H9 (cell line): Measurements from ENCODE around the gene SPINT4. TPM values are rescaled to one million over a fixed set of nuclear protein-coding genes. Genes with fewer than 3 reads are reported as not detected.
A peak's percentile ranks its signal among the peaks of the same experiment; 100 is the strongest.
"Not testable (repeated sequence)": the region's sequence is repeated elsewhere in the genome, so short reads cannot be mapped to it uniquely, and the experiment has no call there.

Source experiments
- DNase-seq: peaks from one replicate; pipeline ENCODE4 v3.0.0-alpha.2; 2017
- H2AFZ ChIP-seq: one replicate; pipeline ENCODE4 v1.6.1; 2013; ENCODE audit warnings: mild to moderate bottlenecking, low read length, control low read depth, moderate library complexity
- H2AK5ac ChIP-seq: 2 replicates; pipeline ENCODE4 v1.6.1; 2013; ENCODE audit warnings: low read length, control low read depth, mixed read lengths; ENCODE audit not compliant: insufficient read length
- H2BK120ac ChIP-seq: one replicate; pipeline ENCODE4 v1.6.1; 2013; ENCODE audit warnings: low read depth, mild to moderate bottlenecking, low read length, control low read depth, inconsistent platforms; ENCODE audit not compliant: poor library complexity, severe bottlenecking
- H2BK12ac ChIP-seq: 2 replicates; pipeline ENCODE4 v1.6.1; 2013; ENCODE audit warnings: low read length, control low read depth, mixed read lengths, low read depth; ENCODE audit not compliant: insufficient read length
- H2BK15ac ChIP-seq: 2 replicates; pipeline ENCODE4 v1.6.1; 2013; ENCODE audit warnings: low read depth, low read length, control low read depth
- H2BK20ac ChIP-seq: one replicate; pipeline ENCODE4 v1.6.1; 2013; ENCODE audit warnings: low read depth, mild to moderate bottlenecking, low read length, control low read depth, inconsistent platforms; ENCODE audit not compliant: poor library complexity, severe bottlenecking
- H2BK5ac ChIP-seq: 2 replicates; pipeline ENCODE4 v1.6.1; 2013; ENCODE audit warnings: low read length, control low read depth, mixed read lengths; ENCODE audit not compliant: insufficient read length
- H3K14ac ChIP-seq: 2 replicates; pipeline ENCODE4 v1.6.1; 2013; ENCODE audit warnings: low read length, control low read depth; ENCODE audit not compliant: insufficient read depth
- H3K18ac ChIP-seq: 2 replicates; pipeline ENCODE4 v1.6.1; 2013; ENCODE audit warnings: low read depth, mild to moderate bottlenecking, mixed read lengths, low read length, control low read depth; ENCODE audit not compliant: insufficient read length
- H3K23ac ChIP-seq: 2 replicates; pipeline ENCODE4 v1.6.1; 2013; ENCODE audit warnings: low read length, control low read depth, mixed read lengths, low read depth; ENCODE audit not compliant: insufficient read length
- H3K23me2 ChIP-seq: 2 replicates; pipeline ENCODE4 v1.6.1; 2013; ENCODE audit warnings: low read depth, mild to moderate bottlenecking, mixed read lengths, low read length, control low read depth; ENCODE audit not compliant: insufficient read length, poor library complexity, severe bottlenecking
- H3K27ac ChIP-seq: 2 replicates; pipeline ENCODE4 v1.5.1; 2013; ENCODE audit warnings: low read length, control low read depth, mixed read lengths, low read depth; ENCODE audit not compliant: insufficient read length
- H3K27me3 ChIP-seq: 2 replicates; pipeline ENCODE4 v1.6.1; 2013; ENCODE audit warnings: low read length, control low read depth, inconsistent platforms; ENCODE audit not compliant: insufficient read depth
- H3K4ac ChIP-seq: 2 replicates; pipeline ENCODE4 v1.6.1; 2013; ENCODE audit warnings: low read depth, mild to moderate bottlenecking, control low read depth, inconsistent platforms, low read length, moderate library complexity
- H3K4me1 ChIP-seq: 2 replicates; pipeline ENCODE4 v1.6.1; 2013; ENCODE audit warnings: low read length, control low read depth, inconsistent platforms; ENCODE audit not compliant: insufficient read depth
- H3K4me2 ChIP-seq: 2 replicates; pipeline ENCODE4 v1.6.1; 2013; ENCODE audit warnings: low read length, control low read depth, mixed read lengths; ENCODE audit not compliant: insufficient read length, insufficient read depth
- H3K56ac ChIP-seq: 2 replicates; pipeline ENCODE4 v1.6.1; 2013; ENCODE audit warnings: low read depth, mild to moderate bottlenecking, mixed read lengths, low read length, control low read depth; ENCODE audit not compliant: insufficient read length
- H3K79me1 ChIP-seq: 2 replicates; pipeline ENCODE4 v1.6.1; 2013; ENCODE audit warnings: low read depth, mild to moderate bottlenecking, moderate library complexity, low read length, control low read depth, inconsistent platforms; ENCODE audit not compliant: insufficient read depth, poor library complexity, severe bottlenecking
- H3K79me2 ChIP-seq: 2 replicates; pipeline ENCODE4 v1.6.1; 2013; ENCODE audit warnings: low read length, control low read depth, inconsistent platforms; ENCODE audit not compliant: insufficient read depth
- H3K9ac ChIP-seq: 2 replicates; pipeline ENCODE4 v1.6.1; 2013; ENCODE audit warnings: low read length, control low read depth, mixed read lengths; ENCODE audit not compliant: insufficient read length; ENCODE audit errors: extremely low read depth
- H3K9me3 ChIP-seq: one replicate; pipeline ENCODE4 v1.6.1; 2013; ENCODE audit warnings: low read depth, low read length, inconsistent platforms; ENCODE audit not compliant: control insufficient read depth
- H3T11ph ChIP-seq: one replicate; pipeline ENCODE4 v1.6.1; 2013; ENCODE audit warnings: mild to moderate bottlenecking, low read length, control low read depth, inconsistent platforms
- H4K20me1 ChIP-seq: one replicate; pipeline ENCODE4 v1.6.1; 2013; ENCODE audit not compliant: control insufficient read depth, insufficient read length, insufficient read depth
- H4K5ac ChIP-seq: 2 replicates; pipeline ENCODE4 v1.6.1; 2013; ENCODE audit warnings: low read depth, mild to moderate bottlenecking, mixed read lengths, low read length, control low read depth; ENCODE audit not compliant: insufficient read length
- H4K8ac ChIP-seq: replicated peaks from 2 replicates; pipeline ENCODE4 v1.6.1; 2013; ENCODE audit warnings: low read length, control low read depth, mixed read lengths, low read depth; ENCODE audit not compliant: insufficient read length
- H4K91ac ChIP-seq: 2 replicates; pipeline ENCODE4 v1.6.1; 2013; ENCODE audit warnings: low read depth, mild to moderate bottlenecking, moderate library complexity, mixed read lengths, low read length, control low read depth; ENCODE audit not compliant: insufficient read length
- H3K27ac Mint-ChIP-seq, 3 experiments: 2 replicates in 2 of 3; 3 replicates in 1 of 3; pipeline ENCODE4 v1.8.0; 2020 to 2021; ENCODE audit warnings: mixed read lengths in 3 of 3, mild to moderate bottlenecking in 1 of 3, moderate library complexity in 1 of 3
- H3K27me3 Mint-ChIP-seq: 2 replicates; pipeline ENCODE4 v1.8.0; 2021; ENCODE audit warnings: low read depth, mild to moderate bottlenecking, moderate library complexity, mixed read lengths
- H3K36me3 Mint-ChIP-seq, 3 experiments: 2 replicates in 2 of 3; 3 replicates in 1 of 3; pipeline ENCODE4 v1.8.0; 2020 to 2021; ENCODE audit warnings: low read depth in 3 of 3, mixed read lengths in 3 of 3; ENCODE audit not compliant: insufficient read depth in 1 of 3
- H3K4me1 Mint-ChIP-seq, 2 experiments: 2 replicates each; pipeline ENCODE4 v1.8.0; 2020; ENCODE audit warnings: mixed read lengths in 2 of 2
- H3K4me3 Mint-ChIP-seq, 2 experiments: 2 replicates in 1 of 2; 3 replicates in 1 of 2; pipeline ENCODE4 v1.8.0; 2020 to 2021; ENCODE audit warnings: mild to moderate bottlenecking in 2 of 2, mixed read lengths in 2 of 2, moderate library complexity in 1 of 2
- H3K9me3 Mint-ChIP-seq, 2 experiments: 2 replicates in 1 of 2; 3 replicates in 1 of 2; pipeline ENCODE4 v1.8.0; 2020; ENCODE audit warnings: mild to moderate bottlenecking in 2 of 2, mixed read lengths in 2 of 2, moderate library complexity in 1 of 2
- WGBS: extraction: QIAGEN DNeasy Blood & Tissue Kit; methylation state at CpG from one replicate; pipeline ENCODE4 v1.1.7; 2013; ENCODE audit warnings: missing lambda C conversion rate, low lambda C conversion rate, mixed read lengths; ENCODE audit not compliant: insufficient read length; ENCODE audit errors: extremely low coverage; 5-methylcytosine and 5-hydroxymethylcytosine counted together
- total RNA-seq: library from RNA; stranded (reverse); gene quantifications from 2 replicates; pipeline ENCODE4 v1.2.1, GENCODE V29; 2021
- TF ChIP-seq, protein P1 (sequence below): fragments of 200-600 bp; sonication (generic); conservative IDR thresholded peaks from 3 replicates; pipeline ENCODE4 v1.8.0; 2021; ENCODE audit warnings: antibody characterized with exemption, mild to moderate bottlenecking

The SPINT4 gene
- total RNA-seq, 1 experiment from 2014 or later = not detected

DNA sequence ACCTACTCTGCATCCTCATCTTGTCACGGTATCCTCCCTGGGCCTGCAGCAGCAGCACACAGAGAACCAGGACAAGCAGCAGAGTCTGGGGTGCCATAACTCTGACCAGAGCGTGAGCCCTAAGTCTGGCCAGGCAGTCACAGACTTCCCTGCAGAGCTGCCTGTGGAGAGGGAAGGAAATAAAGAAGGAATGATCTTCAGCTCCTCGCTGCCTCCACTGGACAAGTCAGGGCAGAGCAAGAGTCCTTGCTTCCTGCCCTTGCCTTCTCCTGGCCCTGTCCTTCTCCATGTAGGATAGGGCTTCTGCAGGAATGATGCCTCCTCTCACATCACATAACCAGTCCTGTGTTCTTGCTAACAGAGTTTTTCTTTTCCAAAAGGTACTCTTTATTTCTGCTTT is 36.3 kb upstream of the SPINT4 start:
- Histone ChIP-seq H4K20me1 (no peaks in the 10 kb centered on the region), H3K14ac (no peak overlapping the region), H3K79me1 (no peaks in the 10 kb centered on the region), H3K27me3 (no peaks in the 10 kb centered on the region), H2BK12ac (no peak overlapping the region), H3T11ph (no peak overlapping the region), H4K5ac (no peak overlapping the region), H3K56ac (no peak overlapping the region), H3K23me2 (no peaks in the 10 kb centered on the region), H3K9me3 (no peaks in the 10 kb centered on the region), H2BK15ac (no peak overlapping the region), H4K8ac (no peak overlapping the region), H3K9ac (no peak overlapping the region), H2AK5ac (no peak overlapping the region), H3K4me1 (no peaks in the 10 kb centered on the region), H2BK120ac (no peak overlapping the region), H3K79me2 (no peaks in the 10 kb centered on the region), H2BK20ac (no peak overlapping the region), H2AFZ (no peak overlapping the region), H3K18ac (no peak overlapping the region), H3K4me2 (no peak overlapping the region), H3K23ac (no peak overlapping the region), H4K91ac (no peak overlapping the region), H3K4ac (no peak overlapping the region), H2BK5ac (no peak overlapping the region), H3K27ac (no peak overlapping the region)
- peaks cover 6 to 12% of the 10 kb centered on the region in 2 experiments; a peak in 4 of 5 replicates for H3K9me3 Mint-ChIP-seq
- no peak overlapping the region; a peak in 2 of 7 replicates for H3K27ac Mint-ChIP-seq
- peaks cover 5% of the 10 kb centered on the region; the same call in 1 of the 2 replicates for H3K27me3 Mint-ChIP-seq
- no CpG with 5 or more reads among the region's 3 CpGs for WGBS
- peaks cover 4% of the 10 kb centered on the region in 2 experiments; a peak in 3 of 4 replicates for H3K4me1 Mint-ChIP-seq
- peaks cover 0 to 3% (median 0%) of the 10 kb centered on the region in 3 experiments; a peak in 2 of 7 replicates for H3K36me3 Mint-ChIP-seq
- H3K4me3 Mint-ChIP-seq = no peak overlapping the region; a peak in 1 of 5 replicates
- DNase-seq = peak; percentile 53
- TF ChIP-seq, protein P1, sequence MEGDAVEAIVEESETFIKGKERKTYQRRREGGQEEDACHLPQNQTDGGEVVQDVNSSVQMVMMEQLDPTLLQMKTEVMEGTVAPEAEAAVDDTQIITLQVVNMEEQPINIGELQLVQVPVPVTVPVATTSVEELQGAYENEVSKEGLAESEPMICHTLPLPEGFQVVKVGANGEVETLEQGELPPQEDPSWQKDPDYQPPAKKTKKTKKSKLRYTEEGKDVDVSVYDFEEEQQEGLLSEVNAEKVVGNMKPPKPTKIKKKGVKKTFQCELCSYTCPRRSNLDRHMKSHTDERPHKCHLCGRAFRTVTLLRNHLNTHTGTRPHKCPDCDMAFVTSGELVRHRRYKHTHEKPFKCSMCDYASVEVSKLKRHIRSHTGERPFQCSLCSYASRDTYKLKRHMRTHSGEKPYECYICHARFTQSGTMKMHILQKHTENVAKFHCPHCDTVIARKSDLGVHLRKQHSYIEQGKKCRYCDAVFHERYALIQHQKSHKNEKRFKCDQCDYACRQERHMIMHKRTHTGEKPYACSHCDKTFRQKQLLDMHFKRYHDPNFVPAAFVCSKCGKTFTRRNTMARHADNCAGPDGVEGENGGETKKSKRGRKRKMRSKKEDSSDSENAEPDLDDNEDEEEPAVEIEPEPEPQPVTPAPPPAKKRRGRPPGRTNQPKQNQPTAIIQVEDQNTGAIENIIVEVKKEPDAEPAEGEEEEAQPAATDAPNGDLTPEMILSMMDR = peak; percentile 59

DNA sequence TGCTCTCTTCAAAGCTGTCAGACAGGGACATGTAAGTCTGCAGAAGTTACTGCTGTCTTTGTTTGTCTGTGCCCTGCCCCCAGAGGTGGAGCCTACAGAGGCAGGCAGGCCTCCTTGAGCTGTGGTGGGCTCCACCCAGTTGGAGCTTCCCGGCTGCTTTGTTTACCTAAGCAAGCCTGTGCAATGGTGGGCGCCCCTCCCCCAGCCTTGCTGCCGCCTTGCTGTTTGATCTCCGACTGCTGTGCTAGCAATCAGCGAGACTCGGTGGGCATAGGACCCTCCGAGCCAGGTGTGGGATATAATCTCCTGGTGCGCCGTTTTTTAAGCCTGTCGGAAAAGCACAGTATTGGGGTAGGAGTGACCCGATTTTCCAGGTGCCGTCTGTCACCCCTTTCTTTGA is 28.8 kb upstream of the SPINT4 start:
- H3K9me3 ChIP-seq, H3K18ac ChIP-seq, H3K23ac ChIP-seq, H2BK5ac ChIP-seq, H2BK20ac ChIP-seq, H4K5ac ChIP-seq, H4K8ac ChIP-seq, DNase-seq, H3K14ac ChIP-seq, H3K27ac Mint-ChIP-seq, H3T11ph ChIP-seq, H3K4ac ChIP-seq, H3K27ac ChIP-seq, H3K9ac ChIP-seq, H4K20me1 ChIP-seq, H2BK12ac ChIP-seq, H2BK15ac ChIP-seq, H3K4me3 Mint-ChIP-seq, H2AK5ac ChIP-seq, H3K4me2 ChIP-seq, H3K79me1 ChIP-seq, H3K56ac ChIP-seq, H3K27me3 ChIP-seq, H3K27me3 Mint-ChIP-seq, H2AFZ ChIP-seq, H2BK120ac ChIP-seq, H3K79me2 ChIP-seq, H3K4me1 ChIP-seq, H3K23me2 ChIP-seq, H3K4me1 Mint-ChIP-seq, H4K91ac ChIP-seq: not testable (repeated sequence)
- H3K36me3 Mint-ChIP-seq = peaks cover 12 to 19% (median 15%) of the 10 kb centered on the region in 3 experiments
- H3K9me3 Mint-ChIP-seq = peaks cover 18 to 32% of the 10 kb centered on the region in 2 experiments
- WGBS = no CpG with 5 or more reads among the region's 12 CpGs
